ENCODE results near the gene YIF1A. TPM values are rescaled to one million over a fixed set of nuclear protein-coding genes. Genes with fewer than 3 reads are reported as not detected.

YIF1A gene
- total and polyA plus RNA-seq, 12 donors = 69.7 to 154 (median 99.5) TPM

- H3K4me1 ChIP-seq (replicated peaks in 1 of 2) = peaks cover 10 to 22% of the 10 kb centered on the region in 2 donors
- H3K4me3 ChIP-seq = peak within 1 kb of the TSS in 3 of 4 donors; percentile 25 to 84 (median 54)
- peak; percentile 63 to 87 (median 81) for DNase-seq
- H3K36me3 ChIP-seq (replicated peaks in 1 of 2) = peaks cover 0 to 35% of the 10 kb centered on the region in 2 donors
- no peaks in the 10 kb centered on the region for H3K9me3 ChIP-seq (replicated peaks in 1 of 3)
- intact Hi-C loops (cut with DNase I) = no loop called here
- no peaks in the 10 kb centered on the region for H3K27me3 ChIP-seq
- TF ChIP-seq CTCF (IDR thresholded peaks at IDR 0.05) (peak in 5 of 6 experiments; percentile 22 to 45 (median 29)), POLR2A (IDR thresholded peaks at IDR 0.05) (peak in 1 of 2 donors; percentile 49)
- WGBS, 4 donors = 4 to 10% (median 8%) methylated on average over 20 to 22 of the region's 22 CpGs; no CpG with 5 or more reads in 1 of the 4 donors
- H3K27ac ChIP-seq = peak within 1 kb of the TSS in 4 of 5 donors; percentile 20 to 87 (median 58)
Observed at GRCh38 chr11:66336234-66337102, 47.5 kb upstream of the YIF1A start, which contains the start of gene RIN1. Gene RIN1 (minus strand): TSS chr11:66336434. CDS start chr11:66336402, 32 bp downstream.

GRCh38 chr11:66335531-66336233, 46.7 kb upstream of the YIF1A start:
- Histone ChIP-seq H3K36me3 (replicated peaks in 1 of 2) (peaks cover 0 to 28% of the 10 kb centered on the region in 2 donors), H3K4me1 (replicated peaks in 1 of 2) (peaks cover 10 to 22% of the 10 kb centered on the region in 2 donors), H3K9me3 (replicated peaks in 1 of 3) (no peaks in the 10 kb centered on the region), H3K4me3 (peak overlapping the region in 3 of 4 donors; percentile 25 to 84 (median 54)), H3K27ac (peak overlapping the region in 4 of 5 donors; percentile 20 to 87 (median 58)), H3K27me3 (no peaks in the 10 kb centered on the region)
- intact Hi-C loops (cut with DNase I) = no loop called here
- peak in 4 of 7 donors; percentile 35 to 65 (median 46) for DNase-seq
- 10 to 28% (median 13%) methylated on average over 9 to 35 of the region's 35 CpGs for WGBS, 4 donors
- no peak for TF ChIP-seq POLR2A (IDR thresholded peaks at IDR 0.05)
- no peak for TF ChIP-seq CTCF (IDR thresholded peaks at IDR 0.05)

- WGBS, 4 donors = 75 to 83% (median 82%) methylated on average over 13 to 42 of the region's 42 CpGs
- DNase-seq = peak in 2 of 7 donors; percentile 21 to 22
- Histone ChIP-seq H3K9me3 (replicated peaks in 1 of 3) (no peaks in the 10 kb centered on the region), H3K36me3 (replicated peaks in 1 of 2) (peaks cover 0 to 19% of the 10 kb centered on the region in 2 donors), H3K27me3 (no peaks in the 10 kb centered on the region), H3K27ac (no peak overlapping the region), H3K4me1 (replicated peaks in 1 of 2) (peaks cover 10 to 22% of the 10 kb centered on the region in 2 donors), H3K4me3 (peak overlapping the region in 1 of 4 donors; percentile 84)
- no peak for TF ChIP-seq CTCF (IDR thresholded peaks at IDR 0.05)
- no peak for TF ChIP-seq POLR2A (IDR thresholded peaks at IDR 0.05)
- intact Hi-C loops (cut with DNase I) = no loop called here
Observed at GRCh38 chr11:66334605-66335442, 45.9 kb upstream of the YIF1A start.

Data from adrenal gland (tissue), 12 donors.